IPS-18c (cell line): Measurements from ENCODE around the gene CD80.
"Not testable (repeated sequence)": the region's sequence is repeated elsewhere in the genome, so short reads cannot be mapped to it uniquely, and the experiment has no call there.

Experiments used
- H3K4me3 ChIP-seq: 2 replicates; pipeline ENCODE4 v1.7.0; 2013; ENCODE audit warnings: low read depth, mild to moderate bottlenecking, low read length, moderate library complexity; ENCODE audit not compliant: insufficient read depth
- H3K9me3 ChIP-seq: one replicate; pipeline ENCODE4 v1.6.1; 2013; ENCODE audit warnings: mild to moderate bottlenecking, low read length, moderate library complexity; ENCODE audit not compliant: control insufficient read depth, insufficient read depth

Gene CD80

DNA sequence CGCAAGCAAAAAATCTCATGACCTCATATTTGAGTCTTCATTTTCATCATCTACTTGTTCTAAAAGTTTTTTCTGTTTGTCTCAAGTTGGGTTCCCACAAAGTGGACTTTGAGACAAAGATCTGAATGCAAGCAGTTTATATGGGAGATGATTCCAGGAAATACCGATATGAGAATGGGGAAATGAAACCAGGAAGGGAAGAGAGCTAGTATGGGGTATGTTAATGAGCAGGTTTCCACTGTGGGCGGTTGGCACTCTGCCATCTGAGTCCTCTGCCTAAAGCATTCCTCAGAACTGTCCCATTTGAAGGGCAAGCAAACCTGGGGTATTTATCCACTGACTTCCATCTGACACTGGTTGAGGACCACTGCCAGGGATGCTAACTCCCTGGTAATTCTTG lies 28.7 kb upstream of the CD80 start:
- H3K4me3 ChIP-seq, result no peak overlapping the region

DNA sequence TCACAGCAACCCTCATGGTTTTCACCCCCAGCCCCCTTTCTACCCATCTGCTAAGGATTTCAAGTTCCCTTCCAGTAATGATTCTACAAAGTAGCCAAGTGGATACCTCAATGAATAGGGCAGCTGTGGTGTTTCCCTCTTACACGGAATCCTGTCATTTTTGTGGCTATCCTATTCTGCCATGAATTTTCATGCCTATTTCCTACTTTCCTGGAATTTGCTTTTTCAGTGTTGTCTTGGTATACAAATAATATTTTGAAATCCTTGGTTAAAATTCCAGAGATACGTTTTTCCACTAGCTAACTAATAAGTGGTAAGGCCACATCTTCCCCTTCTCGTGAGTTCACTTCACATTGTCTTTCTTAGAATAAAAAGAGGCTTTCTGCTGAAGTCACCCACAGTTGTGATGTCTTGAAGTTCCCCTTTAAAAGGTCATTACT lies 27.3 kb upstream of the CD80 start:
- H3K4me3 ChIP-seq, result no peak overlapping the region
- H3K9me3 ChIP-seq, result peaks cover 5% of the 10 kb centered on the region

More for the DNA sequence above, 28.7 kb upstream of the CD80 start:
- H3K9me3 ChIP-seq, result peaks cover 5% of the 10 kb centered on the region

DNA sequence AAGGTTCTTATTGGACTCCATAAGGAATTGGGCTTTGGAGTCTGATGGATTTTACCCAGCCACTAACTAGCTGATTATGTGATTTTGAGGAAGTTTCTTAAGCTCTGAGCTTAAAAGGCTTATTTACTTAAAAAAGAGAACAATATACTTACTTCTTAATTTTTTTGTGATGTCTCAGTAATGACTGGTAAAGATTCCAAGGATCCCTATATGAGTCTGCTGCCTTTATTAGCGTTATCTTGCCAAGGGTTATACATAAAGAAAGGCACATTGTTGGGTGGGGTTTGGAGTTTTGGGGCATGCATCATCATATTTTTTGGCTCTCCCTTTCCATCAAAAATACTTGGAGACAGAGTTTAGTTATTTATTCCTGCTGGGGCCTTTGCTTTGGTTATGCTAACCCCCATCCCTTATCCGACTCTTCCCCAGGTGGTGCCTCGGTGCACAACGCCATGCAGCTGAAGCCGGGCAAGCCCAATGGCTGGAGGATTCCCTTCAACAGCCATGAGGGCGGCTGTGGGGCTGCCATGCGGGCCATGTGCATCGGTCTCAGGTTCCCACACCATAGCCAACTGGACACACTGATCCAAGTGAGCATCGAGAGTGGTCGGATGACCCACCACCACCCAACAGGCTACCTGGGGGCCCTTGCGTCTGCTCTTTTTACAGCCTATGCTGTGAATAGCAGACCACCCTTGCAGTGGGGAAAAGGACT lies 26.6 kb upstream of the CD80 start:
- peaks cover 5% of the 10 kb centered on the region for H3K9me3 ChIP-seq
- no peak overlapping the region for H3K4me3 ChIP-seq

DNA sequence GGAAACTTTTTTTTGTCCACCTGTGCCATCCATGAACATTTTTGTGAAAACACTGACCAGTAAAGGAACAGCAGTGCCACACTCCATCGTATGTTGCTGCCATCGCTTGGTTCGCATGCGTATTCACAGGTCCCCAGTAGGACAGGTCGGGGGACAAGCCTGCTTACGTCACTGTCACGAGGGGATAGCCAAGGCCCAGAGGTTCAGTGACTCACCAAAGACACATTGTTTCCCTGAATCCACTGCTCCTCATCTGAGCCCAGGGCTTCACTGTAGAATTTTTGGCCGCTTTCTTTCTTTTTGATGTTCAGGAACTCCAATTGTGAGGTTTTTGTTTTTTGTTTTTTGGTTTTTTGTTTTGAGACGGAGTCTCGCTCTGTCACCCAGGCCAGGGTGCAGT lies 25.8 kb upstream of the CD80 start:
- Histone ChIP-seq H3K9me3 (no peaks in the 10 kb centered on the region), H3K4me3 (no peak overlapping the region)

DNA sequence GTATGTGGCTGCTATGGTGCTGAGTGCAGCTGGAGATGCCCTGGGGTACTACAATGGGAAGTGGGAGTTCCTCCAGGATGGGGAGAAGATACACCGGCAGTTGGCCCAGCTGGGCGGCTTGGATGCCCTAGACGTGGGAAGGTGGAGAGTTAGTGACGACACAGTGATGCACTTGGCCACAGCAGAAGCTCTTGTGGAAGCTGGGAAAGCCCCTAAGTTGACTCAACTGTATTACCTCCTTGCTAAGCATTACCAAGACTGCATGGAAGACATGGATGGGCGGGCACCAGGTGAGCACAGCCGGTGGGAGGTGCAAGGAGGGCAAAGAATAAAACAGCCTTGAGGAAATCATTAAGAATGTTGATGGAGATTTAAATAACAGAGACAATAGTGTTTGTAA lies 22.8 kb upstream of the CD80 start:
- Histone ChIP-seq H3K9me3 (no peaks in the 10 kb centered on the region), H3K4me3 (no peak overlapping the region)

DNA sequence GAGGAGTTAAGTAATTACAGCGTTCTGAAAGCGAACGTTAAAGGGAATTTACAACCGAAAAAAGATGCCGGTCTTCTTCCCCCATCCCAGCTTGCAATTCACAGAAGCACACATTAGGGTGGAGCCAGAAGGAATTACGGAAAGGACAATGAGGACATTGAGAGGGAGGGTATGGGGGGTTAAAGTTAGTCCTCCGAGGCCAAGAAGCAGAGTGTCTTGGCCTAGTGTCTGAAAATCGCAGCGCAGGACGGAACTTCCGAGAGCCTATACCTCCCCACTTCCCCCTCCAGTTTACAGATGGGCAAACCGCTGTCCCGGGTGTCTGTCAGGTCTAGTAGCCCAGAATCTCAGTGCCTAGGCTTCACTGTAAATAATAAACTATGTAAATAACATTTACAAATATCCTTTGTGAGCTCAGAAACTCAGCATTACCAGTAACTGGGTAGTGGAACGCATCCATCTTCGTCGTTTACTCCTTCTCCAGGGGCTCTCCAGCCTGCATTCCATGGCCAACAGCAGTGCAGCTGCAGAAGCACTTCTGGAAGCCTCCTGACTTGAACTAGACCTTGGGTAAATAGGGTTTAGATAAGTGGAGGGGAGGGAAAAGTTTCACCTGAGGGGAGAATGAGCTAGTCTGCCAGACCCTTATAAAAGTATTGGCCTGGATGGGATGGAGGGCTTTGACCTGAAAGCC lies 20.8 kb upstream of the CD80 start:
- H3K4me3 ChIP-seq, result peak overlapping the region; percentile 80
- H3K9me3 ChIP-seq, result no peaks in the 10 kb centered on the region

DNA sequence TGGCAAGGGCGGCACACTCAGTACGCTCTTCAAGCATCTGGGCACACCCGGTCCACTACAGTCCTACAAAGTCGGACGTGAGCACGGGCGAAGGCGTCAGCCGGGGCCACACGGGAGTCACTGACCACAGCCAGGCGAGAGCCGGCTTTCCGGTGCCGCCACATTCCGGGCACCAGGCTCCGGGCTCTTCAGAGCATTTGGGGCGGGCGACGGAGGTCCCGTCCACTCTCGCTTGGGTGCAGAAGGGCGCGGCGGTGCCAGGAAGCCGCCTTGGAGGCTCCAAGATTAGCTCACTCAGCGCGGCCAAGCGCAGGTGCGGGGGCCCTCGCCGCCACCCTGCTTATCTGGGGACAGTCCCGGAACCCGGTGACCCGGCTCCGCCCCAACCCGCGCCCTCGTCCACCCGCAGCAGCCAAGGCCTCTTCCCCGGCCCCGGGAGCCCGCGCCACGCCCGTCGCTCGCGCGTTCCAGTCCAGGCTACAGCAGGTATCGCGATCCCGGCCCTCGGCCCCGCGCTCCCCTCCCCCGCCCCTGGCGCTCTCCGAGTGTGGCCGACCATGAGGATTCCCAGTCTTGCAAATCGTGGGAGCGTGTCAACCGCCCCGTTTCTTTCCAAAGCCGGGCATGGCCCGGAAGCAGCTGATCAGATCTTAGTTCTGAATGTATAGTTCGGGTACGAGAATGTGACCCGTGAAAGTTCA lies 20.1 kb upstream of the CD80 start, which contains the start of gene ADPRH:
TSS of gene ADPRH (plus strand) at position 127 of the 701 bp plus-strand sequence. CDS start 2,678 bp downstream, outside the sequence.
- Histone ChIP-seq H3K4me3 (peak within 1 kb of the TSS; percentile 80), H3K9me3 (no peaks in the 10 kb centered on the region)

DNA sequence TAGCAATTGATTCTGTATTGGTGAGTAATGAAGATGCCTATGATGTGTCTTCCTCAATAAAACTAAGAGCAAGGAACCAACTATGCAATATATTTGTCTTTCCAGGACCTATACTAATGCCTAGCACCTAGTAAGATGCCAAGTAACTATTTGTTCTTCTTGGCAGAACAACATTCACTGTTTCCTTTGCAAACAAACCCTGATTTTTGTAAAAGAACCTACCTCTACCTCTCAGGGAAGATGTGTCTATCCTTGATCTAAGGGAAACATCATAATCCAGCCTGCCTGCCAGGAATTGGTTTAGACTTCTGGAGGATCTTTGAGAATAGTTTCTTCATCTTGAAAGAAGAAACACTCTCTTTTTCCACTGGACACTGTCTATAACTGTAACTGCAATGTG lies 16.1 kb upstream of the CD80 start:
- Histone ChIP-seq H3K9me3 (no peaks in the 10 kb centered on the region), H3K4me3 (no peak overlapping the region)

DNA sequence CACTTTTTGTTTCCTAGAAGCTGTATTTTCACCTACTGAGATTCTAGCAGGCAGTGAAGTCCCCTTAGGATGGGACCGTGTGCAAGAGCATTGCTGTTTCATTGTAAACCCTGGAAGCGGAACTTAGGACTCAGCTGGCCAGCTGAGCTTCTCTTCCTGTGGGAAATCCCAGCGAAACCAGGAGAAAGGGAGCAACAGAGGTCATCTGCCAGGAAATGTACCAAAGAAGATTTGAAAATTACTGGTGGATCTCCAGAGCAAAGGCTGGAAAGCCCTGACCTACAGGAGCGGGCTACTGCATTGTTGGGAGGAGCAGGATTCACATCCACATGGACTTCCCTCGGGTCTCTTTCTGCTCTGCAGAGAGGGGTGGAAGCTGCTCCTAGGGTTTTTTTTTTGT lies 12.3 kb upstream of the CD80 start:
- Histone ChIP-seq H3K4me3 (no peak overlapping the region), H3K9me3 (no peaks in the 10 kb centered on the region)

DNA sequence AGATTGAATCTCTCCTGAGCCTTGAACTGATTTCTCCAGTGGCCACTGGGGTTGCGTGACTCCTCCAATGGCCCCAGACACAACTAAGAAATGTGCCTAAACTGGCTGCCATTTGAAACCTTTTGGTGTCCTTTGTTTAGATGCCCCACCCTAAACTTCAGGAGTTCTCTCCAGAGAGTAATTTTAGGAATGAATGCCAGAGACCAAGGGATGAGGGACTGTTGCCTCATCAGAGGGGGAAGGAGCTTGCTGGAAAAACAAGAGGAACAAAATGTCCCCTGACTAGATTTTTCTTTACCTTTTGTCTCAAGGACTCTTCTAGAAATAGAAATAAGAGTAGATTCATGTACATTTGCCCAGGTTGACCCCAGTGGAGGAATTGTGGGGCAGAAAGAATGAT lies 11.8 kb upstream of the CD80 start:
- Histone ChIP-seq H3K9me3 (no peaks in the 10 kb centered on the region), H3K4me3 (no peak overlapping the region)

DNA sequence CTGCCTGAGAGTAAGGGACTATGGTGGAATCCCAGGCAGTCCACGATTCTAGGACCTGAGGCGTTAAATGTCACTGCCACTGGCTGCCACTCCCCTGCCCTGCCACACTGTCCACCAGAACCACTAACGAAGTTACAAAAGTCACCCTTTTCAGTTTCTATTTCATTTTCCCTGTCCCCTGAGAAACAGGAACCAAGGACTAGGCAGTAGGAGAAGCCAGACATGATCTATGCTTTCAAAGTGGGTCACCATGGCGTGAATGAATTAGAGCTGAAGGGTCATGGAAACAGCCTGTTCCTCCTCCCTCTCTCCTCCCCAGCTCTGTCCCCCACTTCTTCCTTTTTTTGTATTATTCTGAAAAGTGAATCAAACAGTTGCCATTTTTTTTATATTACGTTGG lies 10.8 kb upstream of the CD80 start:
- no peak overlapping the region for H3K4me3 ChIP-seq
- H3K9me3 ChIP-seq, result no peaks in the 10 kb centered on the region

DNA sequence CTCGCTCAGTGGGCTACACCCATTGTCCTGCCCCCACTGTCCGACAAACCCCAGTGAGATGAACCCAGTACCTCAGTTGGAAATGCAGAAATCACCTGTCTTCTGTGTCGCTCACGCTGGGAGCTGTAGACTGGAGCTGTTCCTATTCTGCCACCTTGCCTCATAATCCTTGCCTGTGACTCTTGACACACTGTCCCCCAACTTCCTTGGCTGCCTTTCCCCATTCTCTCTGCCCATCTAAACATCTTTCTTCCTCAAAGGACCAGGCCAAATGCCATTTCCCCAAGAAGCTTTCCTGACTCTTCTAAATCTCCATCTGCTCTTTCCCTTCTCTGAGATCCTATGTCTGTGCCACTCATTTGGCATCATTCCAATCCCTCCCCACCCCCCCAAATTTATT lies 9.7 kb upstream of the CD80 start:
- no peaks in the 10 kb centered on the region for H3K9me3 ChIP-seq
- no peak overlapping the region for H3K4me3 ChIP-seq

DNA sequence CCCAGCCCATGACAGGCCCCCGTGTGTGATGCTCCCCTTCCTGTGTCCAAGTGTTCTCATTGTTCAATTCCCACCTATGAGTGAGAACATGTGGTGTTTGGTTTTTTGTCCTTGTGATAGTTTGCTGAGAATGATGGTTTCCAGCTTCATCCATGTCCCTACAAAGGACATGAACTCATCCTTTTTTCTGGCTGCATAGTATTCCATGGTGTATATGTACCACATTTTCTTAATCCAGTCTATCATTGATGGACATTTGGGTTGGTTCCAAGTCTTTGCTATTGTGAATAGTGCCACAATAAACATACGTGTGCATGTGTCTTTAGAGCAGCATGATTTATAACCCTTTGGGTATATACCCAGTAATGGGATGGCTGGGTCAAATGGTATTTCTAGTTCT lies 3.9 kb upstream of the CD80 start:
- H3K4me3 ChIP-seq, H3K9me3 ChIP-seq: not testable (repeated sequence)

DNA sequence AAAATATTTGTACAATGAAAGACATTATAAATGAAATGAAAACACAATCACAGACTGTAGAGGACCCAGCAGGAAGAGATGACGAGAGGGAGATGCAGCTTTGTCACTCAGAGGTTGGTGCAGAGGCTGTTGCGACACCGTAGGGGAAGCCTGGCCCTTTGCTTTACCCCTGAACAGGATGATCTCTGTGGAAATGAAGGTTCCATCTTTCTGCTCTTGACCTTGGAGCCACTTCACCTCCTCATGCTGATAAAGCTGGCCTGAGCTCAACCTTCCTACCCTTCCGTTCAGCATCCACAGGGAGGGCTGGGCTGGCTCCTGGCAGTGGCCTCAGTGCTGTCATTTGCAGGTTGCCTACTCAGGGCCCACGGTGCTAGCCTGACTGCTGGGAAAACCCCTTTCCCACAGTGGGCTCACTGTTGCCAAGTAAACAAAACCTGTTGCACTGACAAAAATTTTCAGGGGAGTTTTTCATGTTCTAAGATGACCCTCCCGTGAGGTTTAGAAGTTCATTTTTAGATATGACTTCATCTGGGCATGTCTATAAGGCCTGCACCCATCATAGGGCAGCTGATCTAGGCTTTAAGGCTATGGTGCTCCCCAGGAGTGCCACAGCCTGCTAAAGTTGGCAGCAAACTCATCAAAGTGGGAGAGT lies 3.0 kb upstream of the CD80 start:
- H3K4me3 ChIP-seq, result no peak overlapping the region
- H3K9me3 ChIP-seq, result no peaks in the 10 kb centered on the region

DNA sequence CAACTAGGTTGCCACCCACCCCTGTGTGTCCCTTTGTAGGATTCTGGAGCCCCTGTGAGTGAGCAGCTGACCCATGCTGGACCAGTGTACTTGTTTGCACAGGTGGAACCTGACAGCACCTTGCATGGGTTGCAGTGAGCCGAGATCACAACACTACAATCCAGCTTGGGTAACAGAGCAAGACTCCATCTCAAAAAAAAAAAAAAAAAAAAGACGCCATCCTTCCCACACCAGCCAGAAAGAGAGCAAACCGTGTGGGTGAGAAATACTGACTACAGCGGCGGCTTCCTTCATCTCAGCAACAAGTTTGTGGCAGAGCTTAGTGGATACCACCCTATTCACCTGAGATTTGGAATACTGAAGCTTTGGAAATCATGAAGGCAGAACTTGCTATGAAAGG lies 746 bp upstream of the CD80 start:
- Histone ChIP-seq H3K9me3 (no peaks in the 10 kb centered on the region), H3K4me3 (no peak overlapping the region)

DNA sequence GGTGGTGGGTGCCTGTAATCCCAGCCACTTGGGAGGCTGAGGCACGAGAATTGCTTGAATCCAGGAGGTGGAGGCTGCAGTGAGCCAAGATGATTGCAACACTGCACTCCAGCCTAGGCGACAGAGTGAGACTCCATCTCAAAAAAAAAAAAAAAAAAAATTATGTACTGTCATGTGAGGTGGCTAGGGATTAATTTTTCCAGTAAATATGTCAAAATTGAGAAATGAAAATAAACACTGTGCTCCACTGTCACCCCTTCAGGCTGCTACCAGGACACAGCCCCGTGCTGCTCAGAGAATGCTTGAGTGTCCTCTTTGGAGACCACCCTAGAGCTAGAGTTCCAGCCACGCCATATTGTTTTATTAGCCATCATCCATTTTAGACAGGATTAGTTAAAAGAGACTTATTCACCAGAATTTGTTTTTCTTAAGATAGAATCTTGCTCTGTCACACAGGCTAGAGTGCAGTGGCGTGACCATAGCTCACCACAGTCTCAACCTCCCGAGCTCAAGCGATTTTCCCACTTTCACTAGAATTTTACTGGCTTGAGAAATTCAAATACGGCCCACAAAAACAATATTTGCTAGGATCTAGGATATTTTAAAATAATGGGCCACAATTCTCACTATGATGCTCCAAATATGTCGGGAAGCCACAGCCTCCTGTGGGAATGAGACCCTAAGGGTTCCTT lies 642 bp downstream of the CD80 start:
- no peak overlapping the region for H3K4me3 ChIP-seq
- H3K9me3 ChIP-seq, result no peaks in the 10 kb centered on the region

DNA sequence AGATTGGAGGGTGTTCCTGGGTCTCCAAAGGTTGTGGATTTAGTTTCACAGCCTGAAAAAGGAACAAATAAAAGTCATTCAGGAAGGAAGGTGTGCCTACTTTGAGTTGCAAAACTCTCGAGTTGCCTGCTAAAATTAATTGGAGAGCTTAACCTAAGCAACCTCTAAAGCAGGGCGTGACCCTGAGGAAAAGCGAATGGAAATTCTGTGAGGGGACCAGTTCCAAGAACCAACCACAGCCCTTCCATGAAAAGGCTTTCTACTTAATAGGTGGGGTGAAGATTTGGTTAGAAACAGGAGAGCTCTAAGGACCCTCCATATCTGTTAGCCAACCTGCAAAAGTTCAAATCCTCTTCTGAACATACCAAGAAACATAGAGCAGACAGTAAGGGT lies 1.5 kb downstream of the CD80 start:
- Histone ChIP-seq H3K4me3 (no peak overlapping the region), H3K9me3 (no peaks in the 10 kb centered on the region)
